ENCODE data around the gene IGLON5. TPM values are rescaled to one million over a fixed set of nuclear protein-coding genes. Genes with fewer than 3 reads are reported as not detected.

Gene IGLON5
- polyA plus RNA-seq, 1 donor (not counting 4 experiments of a cell fraction or from before 2014, with no cell fraction given), result not detected

DNA sequence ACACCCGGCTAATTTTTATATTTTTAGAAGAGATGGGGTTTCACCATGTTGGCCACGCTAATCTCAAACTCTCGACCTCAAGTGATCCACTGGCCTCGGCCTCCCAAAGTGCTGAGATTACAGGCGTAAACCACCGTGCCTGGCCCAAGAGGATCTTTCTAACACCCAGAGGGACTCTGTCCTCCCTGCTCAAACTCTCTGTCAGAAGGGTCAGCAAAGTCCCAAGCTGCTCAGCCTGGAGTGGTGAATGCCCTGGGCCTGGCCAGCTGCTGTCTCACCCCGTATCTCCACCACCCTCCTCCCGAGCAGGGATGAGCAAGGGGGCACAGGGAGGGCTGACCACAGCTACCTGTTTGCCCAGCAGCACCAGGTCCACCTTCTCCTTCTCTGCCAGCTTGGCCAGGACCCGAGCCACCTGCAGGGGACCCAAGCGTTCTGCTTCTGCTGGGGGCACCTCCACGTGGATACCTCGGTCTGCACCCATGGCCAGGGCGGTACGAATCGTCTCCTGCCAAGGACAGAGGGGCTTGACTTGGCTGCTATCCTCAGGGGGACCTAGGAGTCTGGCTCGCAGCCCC, 41.4 kb downstream of the IGLON5 start:
- Histone ChIP-seq H4K20me1 (ENCODE audit: control insufficient read depth, extremely low read depth, insufficient read depth, low read length) (no peaks in the 10 kb centered on the region), H3K4me2 (ENCODE audit: control insufficient read depth, extremely low read depth, insufficient read depth, low read depth, low read length) (no peak overlapping the region), H3K9me3 (ENCODE audit: control insufficient read depth, low read depth, low read length) (no peaks in the 10 kb centered on the region), H3K9ac (ENCODE audit: control insufficient read depth, extremely low read depth, insufficient read depth, low read length) (no peak overlapping the region), H3K9me1 (ENCODE audit: control insufficient read depth, extremely low read depth, insufficient read depth, low read length) (no peaks in the 10 kb centered on the region), H3K27me3 (ENCODE audit: control insufficient read depth, extremely low read depth, insufficient read depth, low read length) (no peaks in the 10 kb centered on the region), H3K4me3 (ENCODE audit: control insufficient read depth in 2 of 3, extremely low read depth in 1 of 3, insufficient read depth in 2 of 3, low read depth in 1 of 3, low read length in 3 of 3) (no peak overlapping the region), H3K79me2 (ENCODE audit: control insufficient read depth, insufficient read depth, low read length) (no peaks in the 10 kb centered on the region), H3K4me1 (ENCODE audit: control insufficient read depth, extremely low read depth, insufficient read depth, low read length) (no peaks in the 10 kb centered on the region), H3K36me3 (ENCODE audit: control insufficient read depth in 2 of 2, extremely low read depth in 1 of 2, insufficient read depth in 2 of 2, low read length in 2 of 2) (peaks cover 0 to 8% of the 10 kb centered on the region in 2 experiments), H3K27ac (ENCODE audit: control insufficient read depth, insufficient read depth, low read length) (no peak overlapping the region), H2AFZ (ENCODE audit: control insufficient read depth, low read length) (no peak overlapping the region)
- dilution Hi-C loops (cut with MboI; ENCODE audit: extremely low pct_ligation_motif_present, low sequenced_read_pairs), result no loop called here
- no peak for TF ChIP-seq EZH2 (IDR thresholded peaks at IDR 0.05; ENCODE audit: low read length)
- no peak for TF ChIP-seq CTCF (optimal IDR thresholded peaks at IDR 0.05 in 1 of 3, IDR thresholded peaks at IDR 0.05 in 1 of 3, conservative IDR thresholded peaks at IDR 0.05 in 1 of 3; ENCODE audit: extremely low read depth in 1 of 3, insufficient read depth in 2 of 3, low read length in 3 of 3)
- DNase-seq (ENCODE audit: low read depth, low spot score) (no peak), FAIRE-seq (no peak)

DNA sequence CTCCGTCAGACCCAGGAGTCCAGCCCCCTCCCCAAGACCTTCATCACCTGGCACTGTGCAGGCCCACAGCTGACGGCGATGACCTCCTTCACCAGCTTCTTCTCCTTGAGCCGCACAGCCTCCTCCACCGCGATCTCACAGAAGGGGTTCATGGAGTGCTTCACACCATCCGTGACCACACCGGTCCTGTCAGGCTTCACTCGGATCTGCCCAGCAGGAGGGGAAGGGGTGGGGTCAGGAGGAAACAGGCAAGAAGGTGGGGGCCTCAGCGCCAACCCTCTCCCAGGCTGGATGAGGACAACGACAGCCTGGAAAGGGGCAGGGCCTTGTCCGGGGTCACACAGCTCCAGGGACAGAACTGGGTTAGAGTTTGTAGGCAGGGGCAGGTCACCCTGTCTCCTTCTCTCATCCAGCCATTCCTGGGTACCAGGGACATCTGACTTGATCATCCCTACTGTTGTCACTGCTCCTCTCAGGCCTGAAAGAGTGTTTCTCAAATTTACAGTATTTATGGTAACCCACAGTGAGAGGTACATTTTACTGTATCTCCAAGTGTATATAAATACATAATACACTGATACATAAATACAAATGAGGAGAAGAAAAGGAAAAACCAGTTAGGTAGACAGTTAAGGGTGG, 42.8 kb downstream of the IGLON5 start:
- no peak for DNase-seq (ENCODE audit: low read depth, low spot score)
- Histone ChIP-seq H3K79me2 (ENCODE audit: control insufficient read depth, insufficient read depth, low read length) (no peaks in the 10 kb centered on the region), H3K9me3 (ENCODE audit: control insufficient read depth, low read depth, low read length) (no peaks in the 10 kb centered on the region), H3K9me1 (ENCODE audit: control insufficient read depth, extremely low read depth, insufficient read depth, low read length) (no peaks in the 10 kb centered on the region), H3K36me3 (ENCODE audit: control insufficient read depth in 2 of 2, extremely low read depth in 1 of 2, insufficient read depth in 2 of 2, low read length in 2 of 2) (peaks cover 0 to 8% of the 10 kb centered on the region in 2 experiments), H3K27ac (ENCODE audit: control insufficient read depth, insufficient read depth, low read length) (no peak overlapping the region), H3K4me1 (ENCODE audit: control insufficient read depth, extremely low read depth, insufficient read depth, low read length) (peaks cover 2% of the 10 kb centered on the region), H3K4me2 (ENCODE audit: control insufficient read depth, extremely low read depth, insufficient read depth, low read depth, low read length) (no peak overlapping the region), H3K27me3 (ENCODE audit: control insufficient read depth, extremely low read depth, insufficient read depth, low read length) (no peaks in the 10 kb centered on the region), H3K4me3 (ENCODE audit: control insufficient read depth in 2 of 3, extremely low read depth in 1 of 3, insufficient read depth in 2 of 3, low read depth in 1 of 3, low read length in 3 of 3) (no peak overlapping the region), H4K20me1 (ENCODE audit: control insufficient read depth, extremely low read depth, insufficient read depth, low read length) (no peaks in the 10 kb centered on the region), H2AFZ (ENCODE audit: control insufficient read depth, low read length) (no peak overlapping the region), H3K9ac (ENCODE audit: control insufficient read depth, extremely low read depth, insufficient read depth, low read length) (no peak overlapping the region)
- FAIRE-seq, result no peak
- dilution Hi-C loops (cut with MboI; ENCODE audit: extremely low pct_ligation_motif_present, low sequenced_read_pairs), result no loop called here
- TF ChIP-seq CTCF (optimal IDR thresholded peaks at IDR 0.05 in 1 of 3, IDR thresholded peaks at IDR 0.05 in 1 of 3, conservative IDR thresholded peaks at IDR 0.05 in 1 of 3; ENCODE audit: extremely low read depth in 1 of 3, insufficient read depth in 2 of 3, low read length in 3 of 3), result no peak
- TF ChIP-seq EZH2 (IDR thresholded peaks at IDR 0.05; ENCODE audit: low read length), result no peak
